Neutrophil (primary cell): Measurements from ENCODE around the gene CXorf66.

Experiments
- H3K27ac ChIP-seq: fragments of 200-600 bp; sonication (generic); 2 replicates; pipeline ENCODE4 v1.5.1; 2016; ENCODE audit warnings: mild to moderate bottlenecking, moderate library complexity
- H3K27me3 ChIP-seq: fragments of 200-600 bp; sonication (generic); 2 replicates; pipeline ENCODE4 v1.6.0; 2016; ENCODE audit warnings: mild to moderate bottlenecking
- H3K36me3 ChIP-seq: fragments of 200-600 bp; sonication (generic); 2 replicates; pipeline ENCODE4 v1.5.1; 2017
- H3K4me1 ChIP-seq, 2 experiments: fragments of 200-600 bp in 1 of 2; sonication (generic) in 1 of 2; 1 replicate in 1 of 2; 2 replicates in 1 of 2; pipeline versions ENCODE4 v1.5.1 to v1.6.1; 2013 to 2016; ENCODE audit warnings: low read depth in 1 of 2, low read length in 1 of 2, mild to moderate bottlenecking in 1 of 2, moderate library complexity in 1 of 2; ENCODE audit not compliant: control insufficient read depth in 1 of 2, insufficient read depth in 1 of 2
- H3K4me3 ChIP-seq, 2 experiments: fragments of 200-600 bp in 1 of 2; sonication (generic) in 1 of 2; 1 replicate in 1 of 2; 2 replicates in 1 of 2; pipeline ENCODE4 v1.5.1; 2013 to 2016; ENCODE audit warnings: low read depth in 1 of 2, low read length in 1 of 2, mild to moderate bottlenecking in 1 of 2, moderate library complexity in 1 of 2
- H3K9me3 ChIP-seq: fragments of 200-600 bp; sonication (generic); 2 replicates; pipeline ENCODE4 v1.5.1; 2016
- TF ChIP-seq, protein P1 (sequence below): fragments of 200-600 bp; sonication (generic); IDR thresholded peaks from 2 replicates; pipeline ENCODE4 v1.5.1; 2016; ENCODE audit warnings: antibody characterized with exemption

The CXorf66 gene

DNA sequence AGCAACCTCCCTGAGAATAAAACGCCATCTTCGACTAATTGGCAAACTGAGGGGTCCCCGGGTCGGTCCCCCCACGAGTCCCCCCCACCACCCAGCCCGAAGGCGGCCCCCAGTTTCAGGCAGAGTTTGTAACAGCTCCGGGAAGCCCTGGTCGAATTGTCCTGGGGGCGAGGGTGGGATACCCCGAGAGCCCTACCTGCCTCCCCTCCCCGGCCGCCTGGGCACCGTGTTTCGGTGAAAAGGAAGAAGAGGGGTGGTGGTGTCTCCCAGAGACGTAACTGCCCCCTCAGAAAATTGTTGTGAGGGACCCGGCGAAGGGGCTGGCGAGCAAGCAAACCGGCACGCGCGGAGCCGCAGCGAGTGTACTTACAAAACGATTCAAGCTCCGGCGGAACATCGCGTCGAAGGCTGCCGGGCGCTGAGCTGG is 33.7 kb downstream of the CXorf66 start:
- Histone ChIP-seq H3K4me1 (peaks cover 18 to 23% of the 10 kb centered on the region in 2 experiments), H3K27me3 (no peaks in the 10 kb centered on the region)
- TF ChIP-seq, protein P1, sequence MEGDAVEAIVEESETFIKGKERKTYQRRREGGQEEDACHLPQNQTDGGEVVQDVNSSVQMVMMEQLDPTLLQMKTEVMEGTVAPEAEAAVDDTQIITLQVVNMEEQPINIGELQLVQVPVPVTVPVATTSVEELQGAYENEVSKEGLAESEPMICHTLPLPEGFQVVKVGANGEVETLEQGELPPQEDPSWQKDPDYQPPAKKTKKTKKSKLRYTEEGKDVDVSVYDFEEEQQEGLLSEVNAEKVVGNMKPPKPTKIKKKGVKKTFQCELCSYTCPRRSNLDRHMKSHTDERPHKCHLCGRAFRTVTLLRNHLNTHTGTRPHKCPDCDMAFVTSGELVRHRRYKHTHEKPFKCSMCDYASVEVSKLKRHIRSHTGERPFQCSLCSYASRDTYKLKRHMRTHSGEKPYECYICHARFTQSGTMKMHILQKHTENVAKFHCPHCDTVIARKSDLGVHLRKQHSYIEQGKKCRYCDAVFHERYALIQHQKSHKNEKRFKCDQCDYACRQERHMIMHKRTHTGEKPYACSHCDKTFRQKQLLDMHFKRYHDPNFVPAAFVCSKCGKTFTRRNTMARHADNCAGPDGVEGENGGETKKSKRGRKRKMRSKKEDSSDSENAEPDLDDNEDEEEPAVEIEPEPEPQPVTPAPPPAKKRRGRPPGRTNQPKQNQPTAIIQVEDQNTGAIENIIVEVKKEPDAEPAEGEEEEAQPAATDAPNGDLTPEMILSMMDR = no peak

DNA sequence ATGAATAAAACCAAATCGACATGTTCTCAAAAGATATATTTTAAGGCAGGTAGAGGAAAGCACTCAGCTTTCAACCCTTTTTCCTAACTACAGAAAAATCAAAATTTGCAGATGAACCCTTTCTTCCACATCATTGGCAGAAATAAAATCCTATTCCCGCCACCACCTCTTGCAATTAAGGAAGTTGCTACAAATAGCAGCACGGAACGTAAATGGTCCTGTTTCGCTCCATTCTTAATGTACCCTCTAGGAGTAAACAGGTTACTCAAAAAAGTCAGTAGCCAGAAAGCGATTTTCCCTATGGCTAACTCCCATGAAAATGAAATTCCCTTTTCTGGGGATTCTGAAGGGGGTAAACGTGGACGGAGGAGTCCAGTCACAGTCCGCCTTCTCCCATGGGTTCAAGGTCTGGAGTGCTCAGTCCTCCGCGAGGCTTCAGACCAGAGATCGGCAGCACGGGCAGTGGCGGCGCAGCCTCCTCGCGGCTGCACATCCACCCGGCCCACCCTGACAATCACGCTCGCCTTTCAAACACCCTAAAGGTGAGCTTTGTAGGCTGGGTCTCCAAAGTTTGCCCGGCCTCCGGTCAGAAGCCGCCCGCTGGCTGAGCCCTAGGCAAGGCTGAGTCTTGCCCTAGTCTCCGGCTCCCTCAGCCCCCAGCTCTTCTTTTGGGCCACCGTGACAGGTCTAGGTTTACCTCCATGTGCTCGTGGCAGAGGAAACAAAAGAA is 34.2 kb downstream of the CXorf66 start:
- Histone ChIP-seq H3K36me3 (no peaks in the 10 kb centered on the region), H3K4me3 (peak overlapping the region; percentile 72 to 73), H3K27ac (peak overlapping the region; percentile 93), H3K4me1 (peaks cover 12 to 17% of the 10 kb centered on the region in 2 experiments), H3K27me3 (no peaks in the 10 kb centered on the region), H3K9me3 (no peaks in the 10 kb centered on the region)
- TF ChIP-seq, protein P1 = no peak

More for the DNA sequence above, 33.7 kb downstream of the CXorf66 start:
- Histone ChIP-seq H3K9me3 (no peaks in the 10 kb centered on the region), H3K36me3 (no peaks in the 10 kb centered on the region), H3K4me3 (peak overlapping the region; percentile 72 to 73), H3K27ac (peak overlapping the region; percentile 93)

DNA sequence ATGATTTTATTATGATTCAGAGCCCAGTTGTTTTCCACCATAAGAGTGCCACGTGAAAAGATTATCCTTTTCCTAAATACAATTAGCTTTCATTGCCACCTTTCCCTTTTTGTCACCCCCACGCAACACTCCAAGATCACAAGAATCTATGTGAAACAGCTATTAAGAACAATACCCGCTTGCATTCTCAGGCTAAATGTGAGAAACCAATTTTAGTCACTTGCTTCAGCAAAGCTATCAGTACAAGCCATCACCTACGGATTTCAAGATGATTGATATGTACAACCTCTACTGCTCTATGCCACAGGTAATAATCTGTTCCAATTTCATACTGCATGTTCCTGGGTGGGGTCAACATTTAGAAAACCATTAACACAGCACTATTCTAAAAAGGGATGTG is 34.9 kb downstream of the CXorf66 start:
- Histone ChIP-seq H3K4me1 (peaks cover 5 to 11% of the 10 kb centered on the region in 2 experiments), H3K27ac (no peak overlapping the region), H3K36me3 (no peaks in the 10 kb centered on the region), H3K27me3 (no peaks in the 10 kb centered on the region), H3K9me3 (no peaks in the 10 kb centered on the region), H3K4me3 (no peak overlapping the region)
- TF ChIP-seq, protein P1 = no peak

DNA sequence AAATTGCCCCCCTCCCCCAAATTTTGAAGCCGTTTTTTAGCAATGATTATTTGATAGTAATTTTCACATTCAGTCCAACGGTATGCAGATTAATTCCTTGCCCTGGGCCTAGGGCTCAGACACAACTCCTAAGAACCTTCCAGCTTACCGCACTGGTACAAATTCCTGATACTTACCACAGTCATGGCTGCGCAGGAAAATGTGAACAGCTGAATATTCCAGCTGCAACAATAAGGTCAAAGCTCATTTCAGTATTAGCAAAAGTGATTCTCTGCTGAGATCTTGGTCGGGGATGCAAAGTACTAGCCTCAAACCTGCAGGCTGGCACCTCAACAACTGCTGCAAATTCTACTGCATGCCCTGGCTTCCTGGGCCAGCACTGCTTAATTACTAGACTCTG is 35.4 kb downstream of the CXorf66 start:
- H3K27ac ChIP-seq = no peak overlapping the region
- no peaks in the 10 kb centered on the region for H3K9me3 ChIP-seq
- H3K36me3 ChIP-seq = no peaks in the 10 kb centered on the region
- H3K27me3 ChIP-seq = no peaks in the 10 kb centered on the region
- peaks cover 5 to 11% of the 10 kb centered on the region in 2 experiments for H3K4me1 ChIP-seq
- H3K4me3 ChIP-seq = no peak overlapping the region
- TF ChIP-seq, protein P1 = no peak

GRCh38 chrX:139924696-139925095 is 40.6 kb downstream of the CXorf66 start:
- H3K9me3 ChIP-seq = no peaks in the 10 kb centered on the region
- H3K4me3 ChIP-seq = no peak overlapping the region
- H3K36me3 ChIP-seq = no peaks in the 10 kb centered on the region
- TF ChIP-seq, protein P1 = no peak
- H3K4me1 ChIP-seq = peaks cover 16 to 24% of the 10 kb centered on the region in 2 experiments
- H3K27me3 ChIP-seq = no peaks in the 10 kb centered on the region
- no peak overlapping the region for H3K27ac ChIP-seq
